ENCODE data around the gene RHOBTB3.

The RHOBTB3 gene

GRCh38 chr5:95778713-95779436, 47.7 kb downstream of the RHOBTB3 start (continued):
- no peak for TF ChIP-seq ISL1 (CRISPR knock-in tag; IDR thresholded peaks at IDR 0.05)
- TF ChIP-seq CSRNP3 (CRISPR knock-in tag; IDR thresholded peaks at IDR 0.05) = no peak
- TF ChIP-seq ARNTL (CRISPR knock-in tag; IDR thresholded peaks at IDR 0.05; ENCODE audit: borderline replicate concordance, low read depth) = no peak
- no peak for TF ChIP-seq SNAI2 (CRISPR knock-in tag; IDR thresholded peaks at IDR 0.05)
- no peak for TF ChIP-seq BACH2 (CRISPR knock-in tag; IDR thresholded peaks at IDR 0.05; ENCODE audit: borderline replicate concordance)
- TF ChIP-seq ZNF70 (CRISPR knock-in tag; IDR thresholded peaks at IDR 0.05) = no peak
- no peak for TF ChIP-seq ZFP3 (CRISPR knock-in tag; IDR thresholded peaks at IDR 0.05)
- TF ChIP-seq ZNF8 (CRISPR knock-in tag; IDR thresholded peaks at IDR 0.05) = no peak

- peak; percentile 35 for ATAC-seq
- TF ChIP-seq CSDC2 (CRISPR knock-in tag; IDR thresholded peaks at IDR 0.05) = no peak
- TF ChIP-seq ZNF8 (CRISPR knock-in tag; IDR thresholded peaks at IDR 0.05) = no peak
- no peak for TF ChIP-seq ESRRG (CRISPR knock-in tag; IDR thresholded peaks at IDR 0.05)
- TF ChIP-seq OSR1 (CRISPR knock-in tag; IDR thresholded peaks at IDR 0.05) = no peak
Observed at GRCh38 chr5:95779611-95780010, 48.5 kb downstream of the RHOBTB3 start.

DNA sequence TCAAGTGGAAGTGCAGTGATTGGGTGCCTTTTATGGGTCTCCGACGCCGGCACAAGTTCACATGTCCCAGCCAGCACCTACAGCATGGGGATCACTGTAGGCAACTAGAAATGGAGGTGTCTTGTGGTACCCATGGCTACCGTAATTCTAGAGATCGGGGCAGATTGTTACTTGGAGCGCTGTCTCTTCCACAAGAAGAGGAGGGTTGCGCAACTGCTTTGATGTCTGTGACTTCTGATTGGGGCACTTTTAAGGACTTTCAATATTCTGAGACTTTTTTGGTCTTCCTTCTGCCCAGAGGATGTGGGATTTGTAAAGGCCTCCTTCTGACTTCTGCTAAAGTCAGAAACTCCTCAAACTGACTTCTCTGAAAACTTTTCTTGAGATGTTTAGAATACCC, 49.5 kb downstream of the RHOBTB3 start:
- peak; percentile 19 for ATAC-seq
- TF ChIP-seq ZNF8 (CRISPR knock-in tag; IDR thresholded peaks at IDR 0.05) (no peak), TCF4 (CRISPR knock-in tag; IDR thresholded peaks at IDR 0.05; ENCODE audit: borderline replicate concordance) (no peak), TOX (CRISPR knock-in tag; IDR thresholded peaks at IDR 0.05; ENCODE audit: borderline replicate concordance) (no peak), ZFP30 (CRISPR knock-in tag; IDR thresholded peaks at IDR 0.05) (no peak), ARNTL (CRISPR knock-in tag; IDR thresholded peaks at IDR 0.05; ENCODE audit: borderline replicate concordance, low read depth) (no peak), ISL1 (CRISPR knock-in tag; IDR thresholded peaks at IDR 0.05) (no peak), OSR1 (CRISPR knock-in tag; IDR thresholded peaks at IDR 0.05) (no peak)
- TF ChIP-seq, protein P1, sequence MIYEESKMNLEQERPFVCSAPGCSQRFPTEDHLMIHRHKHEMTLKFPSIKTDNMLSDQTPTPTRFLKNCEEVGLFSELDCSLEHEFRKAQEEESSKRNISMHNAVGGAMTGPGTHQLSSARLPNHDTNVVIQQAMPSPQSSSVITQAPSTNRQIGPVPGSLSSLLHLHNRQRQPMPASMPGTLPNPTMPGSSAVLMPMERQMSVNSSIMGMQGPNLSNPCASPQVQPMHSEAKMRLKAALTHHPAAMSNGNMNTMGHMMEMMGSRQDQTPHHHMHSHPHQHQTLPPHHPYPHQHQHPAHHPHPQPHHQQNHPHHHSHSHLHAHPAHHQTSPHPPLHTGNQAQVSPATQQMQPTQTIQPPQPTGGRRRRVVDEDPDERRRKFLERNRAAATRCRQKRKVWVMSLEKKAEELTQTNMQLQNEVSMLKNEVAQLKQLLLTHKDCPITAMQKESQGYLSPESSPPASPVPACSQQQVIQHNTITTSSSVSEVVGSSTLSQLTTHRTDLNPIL (CRISPR knock-in tag; IDR thresholded peaks at IDR 0.05; ENCODE audit: low read depth) = no peak
- TF ChIP-seq, protein P2, sequence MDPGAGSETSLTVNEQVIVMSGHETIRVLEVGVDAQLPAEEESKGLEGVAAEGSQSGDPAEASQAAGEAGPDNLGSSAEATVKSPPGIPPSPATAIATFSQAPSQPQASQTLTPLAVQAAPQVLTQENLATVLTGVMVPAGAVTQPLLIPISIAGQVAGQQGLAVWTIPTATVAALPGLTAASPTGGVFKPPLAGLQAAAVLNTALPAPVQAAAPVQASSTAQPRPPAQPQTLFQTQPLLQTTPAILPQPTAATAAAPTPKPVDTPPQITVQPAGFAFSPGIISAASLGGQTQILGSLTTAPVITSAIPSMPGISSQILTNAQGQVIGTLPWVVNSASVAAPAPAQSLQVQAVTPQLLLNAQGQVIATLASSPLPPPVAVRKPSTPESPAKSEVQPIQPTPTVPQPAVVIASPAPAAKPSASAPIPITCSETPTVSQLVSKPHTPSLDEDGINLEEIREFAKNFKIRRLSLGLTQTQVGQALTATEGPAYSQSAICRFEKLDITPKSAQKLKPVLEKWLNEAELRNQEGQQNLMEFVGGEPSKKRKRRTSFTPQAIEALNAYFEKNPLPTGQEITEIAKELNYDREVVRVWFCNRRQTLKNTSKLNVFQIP (CRISPR knock-in tag; IDR thresholded peaks at IDR 0.05; ENCODE audit: borderline replicate concordance, low read depth) = no peak

DNA sequence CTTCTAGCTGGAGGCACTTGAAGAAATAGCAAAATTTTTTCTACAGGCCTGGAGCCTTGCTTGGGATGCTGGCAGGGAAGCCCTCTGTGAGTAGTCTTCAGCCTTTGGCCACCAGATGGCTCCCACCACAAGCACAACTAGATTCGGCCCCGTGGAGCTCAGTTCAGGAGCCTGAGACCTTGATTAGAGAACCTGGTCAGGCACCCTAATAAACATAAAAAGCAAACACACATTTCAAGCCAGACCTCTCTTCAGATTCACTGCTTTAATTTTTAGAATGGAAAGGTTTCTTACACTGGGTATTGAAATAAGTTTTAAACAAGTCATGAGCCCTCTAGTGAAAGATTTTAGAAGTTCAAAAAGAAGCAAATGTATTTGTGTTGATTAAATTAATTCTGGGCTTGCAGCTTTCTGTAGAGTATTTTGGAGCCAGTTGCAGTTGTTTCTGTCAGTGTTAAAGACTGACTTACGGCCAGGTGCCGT, 50.0 kb downstream of the RHOBTB3 start:
- peak; percentile 98 for ATAC-seq
- TF ChIP-seq, protein P3, sequence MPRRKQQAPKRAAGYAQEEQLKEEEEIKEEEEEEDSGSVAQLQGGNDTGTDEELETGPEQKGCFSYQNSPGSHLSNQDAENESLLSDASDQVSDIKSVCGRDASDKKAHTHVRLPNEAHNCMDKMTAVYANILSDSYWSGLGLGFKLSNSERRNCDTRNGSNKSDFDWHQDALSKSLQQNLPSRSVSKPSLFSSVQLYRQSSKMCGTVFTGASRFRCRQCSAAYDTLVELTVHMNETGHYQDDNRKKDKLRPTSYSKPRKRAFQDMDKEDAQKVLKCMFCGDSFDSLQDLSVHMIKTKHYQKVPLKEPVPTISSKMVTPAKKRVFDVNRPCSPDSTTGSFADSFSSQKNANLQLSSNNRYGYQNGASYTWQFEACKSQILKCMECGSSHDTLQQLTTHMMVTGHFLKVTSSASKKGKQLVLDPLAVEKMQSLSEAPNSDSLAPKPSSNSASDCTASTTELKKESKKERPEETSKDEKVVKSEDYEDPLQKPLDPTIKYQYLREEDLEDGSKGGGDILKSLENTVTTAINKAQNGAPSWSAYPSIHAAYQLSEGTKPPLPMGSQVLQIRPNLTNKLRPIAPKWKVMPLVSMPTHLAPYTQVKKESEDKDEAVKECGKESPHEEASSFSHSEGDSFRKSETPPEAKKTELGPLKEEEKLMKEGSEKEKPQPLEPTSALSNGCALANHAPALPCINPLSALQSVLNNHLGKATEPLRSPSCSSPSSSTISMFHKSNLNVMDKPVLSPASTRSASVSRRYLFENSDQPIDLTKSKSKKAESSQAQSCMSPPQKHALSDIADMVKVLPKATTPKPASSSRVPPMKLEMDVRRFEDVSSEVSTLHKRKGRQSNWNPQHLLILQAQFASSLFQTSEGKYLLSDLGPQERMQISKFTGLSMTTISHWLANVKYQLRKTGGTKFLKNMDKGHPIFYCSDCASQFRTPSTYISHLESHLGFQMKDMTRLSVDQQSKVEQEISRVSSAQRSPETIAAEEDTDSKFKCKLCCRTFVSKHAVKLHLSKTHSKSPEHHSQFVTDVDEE (CRISPR knock-in tag; IDR thresholded peaks at IDR 0.05) = no peak
- TF ChIP-seq ZFP30 (CRISPR knock-in tag; IDR thresholded peaks at IDR 0.05) (no peak), RARB (CRISPR knock-in tag; IDR thresholded peaks at IDR 0.05) (no peak), CSRNP3 (CRISPR knock-in tag; IDR thresholded peaks at IDR 0.05) (no peak)

All from SK-N-SH treated with all-trans-retinoic acid at 6 μM for 48 hours (cell line).